ENCODE data around the gene REXO5. TPM values are rescaled to one million over a fixed set of nuclear protein-coding genes. Genes with fewer than 3 reads are reported as not detected.

Gene REXO5
- total and polyA plus RNA-seq, 9 donors: 0.73 to 7.6 (median 3.5) TPM

GRCh38 chr16:20781697-20782096, 24.6 kb upstream of the REXO5 start:
- no peaks in the 10 kb centered on the region for H3K27me3 ChIP-seq
- intact Hi-C loops (cut with DNase I): no loop called here
- no peak overlapping the region for H3K27ac ChIP-seq
- no peaks in the 10 kb centered on the region for H3K4me1 ChIP-seq (ENCODE audit: insufficient read depth)
- TF ChIP-seq POLR2A (IDR thresholded peaks at IDR 0.05): no peak
- no peak for TF ChIP-seq CTCF (IDR thresholded peaks at IDR 0.05)
- no peak for TF ChIP-seq EP300 (IDR thresholded peaks at IDR 0.05)
- DNase-seq: no peak
- H3K36me3 ChIP-seq: no peaks in the 10 kb centered on the region
- H3K4me3 ChIP-seq: no peak overlapping the region
- WGBS, 3 donors: 88 to 92% (median 89%) methylated on average over 1 of the region's 1 CpG
- H3K9me3 ChIP-seq: no peaks in the 10 kb centered on the region

- TF ChIP-seq CTCF (IDR thresholded peaks at IDR 0.05): no peak
- no peak for TF ChIP-seq POLR2A (IDR thresholded peaks at IDR 0.05)
- no peak for TF ChIP-seq EP300 (IDR thresholded peaks at IDR 0.05)
- Histone ChIP-seq H3K27me3 (no peaks in the 10 kb centered on the region), H3K9me3 (no peaks in the 10 kb centered on the region), H3K4me3 (no peak overlapping the region), H3K27ac (no peak overlapping the region), H3K36me3 (no peaks in the 10 kb centered on the region), H3K4me1 (ENCODE audit: insufficient read depth) (no peaks in the 10 kb centered on the region)
- 78 to 93% (median 86%) methylated on average over 2 of the region's 2 CpGs for WGBS, 3 donors
- intact Hi-C loops (cut with DNase I): no loop called here
- no peak for DNase-seq
Observed at GRCh38 chr16:20782470-20782869, 23.9 kb upstream of the REXO5 start.

- DNase-seq: no peak
- no peaks in the 10 kb centered on the region for H3K27me3 ChIP-seq
- H3K36me3 ChIP-seq: no peaks in the 10 kb centered on the region
- H3K4me3 ChIP-seq: no peak overlapping the region
- H3K27ac ChIP-seq: no peak overlapping the region
- H3K4me1 ChIP-seq (ENCODE audit: insufficient read depth): no peaks in the 10 kb centered on the region
- intact Hi-C loops (cut with DNase I): no loop called here
- H3K9me3 ChIP-seq: no peaks in the 10 kb centered on the region
- TF ChIP-seq POLR2A (IDR thresholded peaks at IDR 0.05) (no peak), CTCF (IDR thresholded peaks at IDR 0.05) (no peak), EP300 (IDR thresholded peaks at IDR 0.05) (no peak)
Observed at GRCh38 chr16:20784204-20784603, 22.1 kb upstream of the REXO5 start.

- no peaks in the 10 kb centered on the region for H3K9me3 ChIP-seq
- no peak for DNase-seq
- no peak for TF ChIP-seq EP300 (IDR thresholded peaks at IDR 0.05)
- no peak for TF ChIP-seq CTCF (IDR thresholded peaks at IDR 0.05)
- no peak for TF ChIP-seq POLR2A (IDR thresholded peaks at IDR 0.05)
- H3K4me1 ChIP-seq (ENCODE audit: insufficient read depth): no peaks in the 10 kb centered on the region
- H3K27me3 ChIP-seq: no peaks in the 10 kb centered on the region
- intact Hi-C loops (cut with DNase I): no loop called here
- no peaks in the 10 kb centered on the region for H3K36me3 ChIP-seq
- H3K27ac ChIP-seq: no peak overlapping the region
- no peak overlapping the region for H3K4me3 ChIP-seq
Observed at GRCh38 chr16:20789130-20789529, 17.2 kb upstream of the REXO5 start.

All from ovary (tissue), 9 donors.